CD4-positive, alpha-beta T cell (primary cell): ENCODE results near the gene S100A2. TPM values are rescaled to one million over a fixed set of nuclear protein-coding genes. Genes with fewer than 3 reads are reported as not detected.
A peak's percentile ranks its signal among the peaks of the same experiment; 100 is the strongest.

Source experiments
- ATAC-seq: fragments of 200-7000 bp; cut with Tn5 transposase; one replicate; pipeline ENCODE4 v1.10.0; 2022; ENCODE audit warnings: mild to moderate bottlenecking; ENCODE audit not compliant: poor library complexity
- CTCF ChIA-PET: fragments of 350-600 bp; sonication (Branson Sonifier 250); formaldehyde crosslinking; loops from one replicate; lab custom pipeline; 2021; ENCODE audit warnings: antibody characterized with exemption, inconsistent platforms; lab: Charles Lee
- POLR2A ChIA-PET: fragments of 350-600 bp; sonication (Branson Sonifier 250); formaldehyde crosslinking; loops from one replicate; lab custom pipeline; 2021; ENCODE audit warnings: antibody characterized with exemption, inconsistent platforms; lab: Charles Lee
- DNase-seq, 14 experiments: peaks; one replicate each; pipeline ENCODE4 v3.0.0-alpha.2; 2013 to 2020; ENCODE audit warnings: mixed read lengths in 2 of 14
- H3K27ac ChIP-seq, 2 donors: one replicate each; pipeline versions ENCODE4 v1.5.1 to v1.7.0; 2013; ENCODE audit warnings: low read length in 2 of 2, low read depth in 1 of 2, mild to moderate bottlenecking in 1 of 2
- H3K27me3 ChIP-seq, 2 experiments: 1 replicate in 1 of 2; 2 replicates in 1 of 2; pipeline versions ENCODE4 v1.6.1 to v1.7.0; 2013; ENCODE audit warnings: low read length in 2 of 2, control low read depth in 1 of 2, mild to moderate bottlenecking in 1 of 2, moderate library complexity in 1 of 2; ENCODE audit not compliant: insufficient read depth in 2 of 2, control insufficient read depth in 1 of 2
- H3K36me3 ChIP-seq: one replicate; pipeline ENCODE4 v1.6.1; 2013; ENCODE audit warnings: low read length, control low read depth; ENCODE audit not compliant: insufficient read depth
- H3K4me1 ChIP-seq: one replicate; pipeline ENCODE4 v1.6.1; 2013; ENCODE audit warnings: low read length, control low read depth; ENCODE audit not compliant: insufficient read depth
- H3K4me3 ChIP-seq: one replicate; pipeline ENCODE4 v1.5.1; 2013; ENCODE audit warnings: mild to moderate bottlenecking, low read length, moderate library complexity
- H3K9me3 ChIP-seq, 2 experiments: 1 replicate in 1 of 2; 2 replicates in 1 of 2; pipeline versions ENCODE4 v1.6.1 to v1.7.0; 2013; ENCODE audit warnings: low read length in 2 of 2, mild to moderate bottlenecking in 2 of 2, control low read depth in 1 of 2, moderate library complexity in 1 of 2; ENCODE audit not compliant: control insufficient read depth in 1 of 2, insufficient read depth in 1 of 2
- H3K27ac Mint-ChIP-seq: one replicate; pipeline ENCODE4 v1.8.0; 2020; ENCODE audit warnings: mixed read lengths
- H3K27me3 Mint-ChIP-seq: one replicate; pipeline ENCODE4 v1.8.0; 2021; ENCODE audit warnings: mixed read lengths
- H3K36me3 Mint-ChIP-seq: one replicate; pipeline ENCODE4 v1.8.0; 2021; ENCODE audit warnings: low read depth, mixed read lengths
- H3K4me1 Mint-ChIP-seq: one replicate; pipeline ENCODE4 v1.8.0; 2021; ENCODE audit warnings: low read depth, mixed read lengths
- H3K4me3 Mint-ChIP-seq: one replicate; pipeline ENCODE4 v1.8.0; 2020; ENCODE audit warnings: mild to moderate bottlenecking, mixed read lengths
- H3K9me3 Mint-ChIP-seq: one replicate; pipeline ENCODE4 v1.8.0; 2020; ENCODE audit warnings: mixed read lengths
- CTCF ChIP-seq: fragments of 200-600 bp; IDR thresholded peaks from one replicate; pipeline ENCODE4 v1.8.0; 2022; ENCODE audit warnings: antibody characterized with exemption, mild to moderate bottlenecking
- intact Hi-C, 2 experiments: fragments of 100-400 bp; cut with DNase I in 1 of 2; cut with micrococcal nuclease in 1 of 2; formaldehyde crosslinking; loops; one replicate each; pipeline versions ENCODE4 v1.15.1 to v1.9.0; 2023 to 2025; cut with DNase I, micrococcal nuclease
- total RNA-seq, 174 experiments: library from RNA in 2 of 174; stranded (reverse) in 2 of 174; gene quantifications; one replicate each; pipeline ENCODE4 v1.2.3 and lab custom pipeline; 2021 to 2026

S100A2 gene
- total RNA-seq, 2 experiments from 2014 or later, result not detected

DNA sequence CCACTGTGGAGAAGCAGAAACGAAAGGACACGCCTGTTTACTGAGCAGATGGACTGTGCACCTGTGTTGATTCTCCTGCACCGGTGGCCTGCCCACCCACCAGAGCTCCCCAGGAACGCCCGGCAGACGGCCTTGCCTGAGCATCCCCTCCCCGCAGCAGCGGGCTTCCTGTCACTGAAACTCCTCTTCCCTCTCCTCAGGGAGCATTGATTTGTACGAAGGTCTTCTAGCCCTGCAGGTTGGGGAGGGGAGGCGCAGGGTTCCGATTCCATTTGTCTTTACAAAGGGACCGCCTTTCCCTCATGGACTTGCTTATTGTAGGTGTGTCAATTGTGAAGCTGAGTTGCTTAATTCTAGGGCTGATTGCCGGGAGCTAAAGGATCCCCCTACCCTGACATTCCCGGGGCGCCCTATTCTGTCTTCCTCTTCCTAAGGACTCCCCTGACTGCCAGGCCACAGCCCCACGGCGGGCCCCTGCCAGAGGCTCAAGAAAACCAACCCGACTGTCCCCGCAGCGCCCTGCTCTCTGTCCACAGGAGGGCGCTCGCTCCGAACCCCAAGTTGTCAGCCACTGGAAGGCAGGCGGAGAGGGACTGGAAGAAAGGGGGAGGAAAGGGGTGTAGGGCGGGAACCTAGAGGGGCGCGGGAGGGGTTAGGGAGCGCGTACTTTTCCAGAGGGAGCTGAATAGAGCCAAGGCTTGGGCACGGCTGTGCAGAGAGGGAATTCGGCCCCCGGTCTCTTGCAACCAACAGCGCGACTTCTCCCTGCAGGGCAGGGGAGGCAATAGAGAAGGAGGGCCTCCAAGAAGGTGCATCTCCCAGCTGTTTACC, 32.7 kb downstream of the S100A2 start:
- peak overlapping the region; percentile 99 for H3K27ac Mint-ChIP-seq

DNA sequence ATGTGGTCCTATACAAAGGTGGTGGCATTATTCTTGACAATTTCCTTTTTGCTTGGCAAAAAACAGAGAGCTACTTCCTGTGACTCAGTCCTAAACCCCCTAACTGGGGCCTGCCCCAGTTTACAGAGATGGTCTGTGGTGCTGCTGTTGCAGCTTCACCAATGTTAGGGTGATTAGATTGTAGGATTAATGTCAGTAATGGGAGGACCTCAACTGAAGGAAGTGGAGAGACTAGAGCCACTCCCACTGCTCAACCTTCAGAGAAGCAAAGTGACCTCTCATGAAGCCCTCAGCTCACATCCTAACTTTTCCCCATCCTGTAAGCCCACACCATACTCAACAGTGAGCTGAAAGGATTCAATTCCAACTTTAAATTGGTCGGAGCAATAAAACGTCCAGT, 33.5 kb downstream of the S100A2 start:
- peaks cover 61% of the 10 kb centered on the region for H3K4me1 Mint-ChIP-seq
- ChIA-PET POLR2A (interaction anchor here (0.6 to 6.4 kb wide), 13 partner anchors 9 to 458 kb away, joined by 3 to 246 read pairs (median 5); partner anchors contain the start of genes CHTOP, CREB3L4, RPS27 and S100A2), CTCF (interaction anchor here (0.9 to 6.0 kb wide), 11 partner anchors 8 to 146 kb away, joined by 3 to 69 read pairs (median 8); partner anchors contain the start of genes S100A2, S100A4 and S100A5)
- H3K27ac ChIP-seq, result peak overlapping the region; percentile 1 to 87
- no peaks in the 10 kb centered on the region for H3K27me3 ChIP-seq
- TF ChIP-seq CTCF, result no peak
- H3K9me3 ChIP-seq, result no peaks in the 10 kb centered on the region
- H3K4me3 Mint-ChIP-seq, result peak overlapping the region; percentile 97
- peaks cover 55% of the 10 kb centered on the region for H3K4me1 ChIP-seq
- ATAC-seq (peak; percentile 9), DNase-seq (peak in 9 of 14 experiments; percentile 22 to 73 (median 40))
- no peaks in the 10 kb centered on the region for H3K9me3 Mint-ChIP-seq
- peaks cover 11% of the 10 kb centered on the region for H3K36me3 ChIP-seq
- H3K4me3 ChIP-seq, result no peak overlapping the region
- no peaks in the 10 kb centered on the region for H3K27me3 Mint-ChIP-seq
- H3K27ac Mint-ChIP-seq, result peak overlapping the region; percentile 99
- peaks cover 25% of the 10 kb centered on the region for H3K36me3 Mint-ChIP-seq
- intact Hi-C loops, result loop anchor here in 1 of 2 experiments (5.0 kb wide), 1 partner anchor 140 kb away; the partner anchor contains the start of gene ILF2

More for the DNA sequence above, 32.7 kb downstream of the S100A2 start:
- peaks cover 59% of the 10 kb centered on the region for H3K4me1 ChIP-seq
- H3K36me3 ChIP-seq, result peaks cover 11% of the 10 kb centered on the region
- H3K27ac ChIP-seq, result peak overlapping the region; percentile 87 to 95
- intact Hi-C loops, result loop anchor here (1.0 to 5.0 kb wide), 4 partner anchors 22 to 139 kb away; partner anchors contain the start of genes ILF2 (in 1 of the 2) and S100A2 (in 1 of the 2)
- H3K4me3 ChIP-seq, result peak overlapping the region; percentile 79
- H3K27me3 ChIP-seq, result no peaks in the 10 kb centered on the region
- ChIA-PET POLR2A (interaction anchor here (0.6 to 6.4 kb wide), 14 partner anchors 8 to 175 kb away, joined by 3 to 246 read pairs (median 5); partner anchors contain the start of genes CHTOP, S100A2, S100A4 and S100A5), CTCF (interaction anchor here (0.6 to 6.0 kb wide), 15 partner anchors 9 to 399 kb away, joined by 3 to 69 read pairs (median 4); partner anchors contain the start of genes CHTOP, S100A2, S100A4 and S100A5)
- Mint-ChIP-seq H3K27me3 (no peaks in the 10 kb centered on the region), H3K9me3 (no peaks in the 10 kb centered on the region), H3K36me3 (peaks cover 25% of the 10 kb centered on the region), H3K4me3 (peak overlapping the region; percentile 97), H3K4me1 (peaks cover 65% of the 10 kb centered on the region)
- DNase-seq (peak; percentile 61 to 89 (median 77)), ATAC-seq (peak; percentile 32)
- no peaks in the 10 kb centered on the region for H3K9me3 ChIP-seq
- peak; percentile 88 for TF ChIP-seq CTCF

- ChIA-PET CTCF (interaction anchor here (1.1 to 6.0 kb wide), 9 partner anchors 11 to 41 kb away, joined by 4 to 69 read pairs (median 9); partner anchors contain the start of genes S100A2, S100A4 and S100A5), POLR2A (interaction anchor here (0.7 to 6.4 kb wide), 10 partner anchors 9 to 436 kb away, joined by 3 to 246 read pairs (median 6); partner anchors contain the start of genes CHTOP, CREB3L4, S100A2 and S100A4)
- intact Hi-C loops, result loop anchor here in 1 of 2 experiments (5.0 kb wide), 1 partner anchor 141 kb away; the partner anchor contains the start of gene ILF2
- ATAC-seq (no peak), DNase-seq (no peak)
- Histone ChIP-seq H3K4me3 (no peak overlapping the region), H3K27ac (peak overlapping the region; percentile 1 to 87), H3K4me1 (peaks cover 49% of the 10 kb centered on the region), H3K36me3 (peaks cover 11% of the 10 kb centered on the region), H3K9me3 (no peaks in the 10 kb centered on the region), H3K27me3 (no peaks in the 10 kb centered on the region)
- no peak overlapping the region for H3K4me3 Mint-ChIP-seq
- no peaks in the 10 kb centered on the region for H3K27me3 Mint-ChIP-seq
- peaks cover 56% of the 10 kb centered on the region for H3K4me1 Mint-ChIP-seq
- no peaks in the 10 kb centered on the region for H3K9me3 Mint-ChIP-seq
- peaks cover 25% of the 10 kb centered on the region for H3K36me3 Mint-ChIP-seq
- no peak for TF ChIP-seq CTCF
- peak overlapping the region; percentile 99 for H3K27ac Mint-ChIP-seq
Measured at GRCh38 chr1:153531638-153532037, 34.0 kb downstream of the S100A2 start.
